Natural killer cell (primary cell): ENCODE data around the gene CDKN2AIP. TPM values are rescaled to one million over a fixed set of nuclear protein-coding genes. Genes with fewer than 3 reads are reported as not detected.

Experiments used
- ATAC-seq, 3 donors: fragments of 150-1000 bp in 2 of 3; fragments of 200-7000 bp in 1 of 3; cut with Tn5 transposase; 1 replicate in 1 of 3; 2 replicates in 2 of 3; pipeline ENCODE4 v1.10.0; 2021; ENCODE audit warnings: mild to moderate bottlenecking in 2 of 3, moderate library complexity in 2 of 3
- DNase-seq, 2 donors: peaks; one replicate each; pipeline versions ENCODE4 v3.0.0 to v3.0.0-alpha.2; 2013 to 2021; ENCODE audit warnings: mixed read lengths in 1 of 2
- H3K27ac ChIP-seq: one replicate; pipeline ENCODE4 v1.5.1; 2013; ENCODE audit warnings: mild to moderate bottlenecking, low read length
- H3K27me3 ChIP-seq: one replicate; pipeline ENCODE4 v1.6.1; 2013; ENCODE audit warnings: low read length; ENCODE audit not compliant: control insufficient read depth, insufficient read depth
- H3K36me3 ChIP-seq: one replicate; pipeline ENCODE4 v1.6.1; 2013; ENCODE audit warnings: low read length; ENCODE audit not compliant: control insufficient read depth, insufficient read depth
- H3K4me1 ChIP-seq: one replicate; pipeline ENCODE4 v1.6.1; 2013; ENCODE audit warnings: low read length; ENCODE audit not compliant: control insufficient read depth, insufficient read depth
- H3K4me3 ChIP-seq: one replicate; pipeline ENCODE4 v1.5.1; 2013; ENCODE audit warnings: low read length
- H3K9me3 ChIP-seq: one replicate; pipeline ENCODE4 v1.6.1; 2013; ENCODE audit warnings: low read length; ENCODE audit not compliant: control insufficient read depth, insufficient read depth
- H3K27ac Mint-ChIP-seq, 2 donors: one replicate each; pipeline ENCODE4 v1.8.0; 2022; ENCODE audit warnings: mild to moderate bottlenecking in 2 of 2, mixed read lengths in 2 of 2, moderate library complexity in 1 of 2
- H3K27me3 Mint-ChIP-seq, 2 donors: one replicate each; pipeline ENCODE4 v1.8.0; 2022; ENCODE audit warnings: low read depth in 2 of 2, mixed read lengths in 2 of 2
- H3K36me3 Mint-ChIP-seq: one replicate; pipeline ENCODE4 v1.8.0; 2022; ENCODE audit warnings: mixed read lengths
- H3K4me1 Mint-ChIP-seq, 2 donors: one replicate each; pipeline ENCODE4 v1.8.0; 2022; ENCODE audit warnings: mixed read lengths in 2 of 2
- H3K4me3 Mint-ChIP-seq: one replicate; pipeline ENCODE4 v1.8.0; 2022; ENCODE audit warnings: mild to moderate bottlenecking, moderate library complexity, mixed read lengths
- H3K9me3 Mint-ChIP-seq, 2 donors: one replicate each; pipeline ENCODE4 v1.8.0; 2022; ENCODE audit warnings: mixed read lengths in 2 of 2
- WGBS: methylation state at CpG from one replicate; pipeline ENCODE4 v1.1.7; 2013; ENCODE audit warnings: missing lambda C conversion rate; ENCODE audit not compliant: insufficient coverage; 5-methylcytosine and 5-hydroxymethylcytosine counted together
- intact Hi-C: fragments of 100-400 bp; cut with micrococcal nuclease; formaldehyde crosslinking; loops from one replicate; pipeline ENCODE4 v1.14.2; 2022
- total RNA-seq, 4 donors: library from RNA; stranded (reverse); fragments of 120-200 nt in 1 of 4; gene quantifications; one replicate each; pipeline versions ENCODE4 v1.2.3 to v1.2.4, GENCODE V29; 2013 to 2022
- TF ChIP-seq, protein P1 (sequence below): fragments of 200-600 bp; IDR thresholded peaks from one replicate; pipeline ENCODE4 v1.8.0; 2022; ENCODE audit warnings: antibody characterized with exemption

CDKN2AIP gene
- total RNA-seq, 3 donors from 2014 or later (not counting 1 experiment from before 2014, with no cell fraction given): 24.2 to 27.3 (median 25.7) TPM

DNA sequence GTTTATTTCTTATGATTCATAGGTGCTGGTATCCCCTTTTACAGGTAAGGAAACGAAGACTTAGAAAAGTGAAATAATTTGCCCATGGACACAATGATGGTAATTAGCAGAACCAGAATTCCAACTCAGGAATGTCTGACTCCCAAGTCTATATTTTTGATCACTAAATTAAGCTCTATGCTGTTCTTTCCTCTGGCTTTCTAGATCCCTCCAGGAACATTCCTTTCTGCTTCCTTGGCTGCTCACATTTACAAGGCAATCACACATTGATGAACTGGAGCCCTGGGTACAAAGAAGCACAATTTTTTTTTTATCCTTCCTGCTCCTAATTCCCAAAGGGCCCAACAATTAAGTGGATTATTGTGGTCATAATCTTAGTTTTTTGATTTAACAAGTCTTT is 7.0 kb upstream of the CDKN2AIP start:
- TF ChIP-seq, protein P1, sequence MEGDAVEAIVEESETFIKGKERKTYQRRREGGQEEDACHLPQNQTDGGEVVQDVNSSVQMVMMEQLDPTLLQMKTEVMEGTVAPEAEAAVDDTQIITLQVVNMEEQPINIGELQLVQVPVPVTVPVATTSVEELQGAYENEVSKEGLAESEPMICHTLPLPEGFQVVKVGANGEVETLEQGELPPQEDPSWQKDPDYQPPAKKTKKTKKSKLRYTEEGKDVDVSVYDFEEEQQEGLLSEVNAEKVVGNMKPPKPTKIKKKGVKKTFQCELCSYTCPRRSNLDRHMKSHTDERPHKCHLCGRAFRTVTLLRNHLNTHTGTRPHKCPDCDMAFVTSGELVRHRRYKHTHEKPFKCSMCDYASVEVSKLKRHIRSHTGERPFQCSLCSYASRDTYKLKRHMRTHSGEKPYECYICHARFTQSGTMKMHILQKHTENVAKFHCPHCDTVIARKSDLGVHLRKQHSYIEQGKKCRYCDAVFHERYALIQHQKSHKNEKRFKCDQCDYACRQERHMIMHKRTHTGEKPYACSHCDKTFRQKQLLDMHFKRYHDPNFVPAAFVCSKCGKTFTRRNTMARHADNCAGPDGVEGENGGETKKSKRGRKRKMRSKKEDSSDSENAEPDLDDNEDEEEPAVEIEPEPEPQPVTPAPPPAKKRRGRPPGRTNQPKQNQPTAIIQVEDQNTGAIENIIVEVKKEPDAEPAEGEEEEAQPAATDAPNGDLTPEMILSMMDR: no peak
- intact Hi-C loops: no loop called here
- Histone ChIP-seq H3K4me1 (no peaks in the 10 kb centered on the region), H3K9me3 (no peaks in the 10 kb centered on the region), H3K36me3 (no peaks in the 10 kb centered on the region), H3K27me3 (no peaks in the 10 kb centered on the region), H3K4me3 (no peak overlapping the region), H3K27ac (no peak overlapping the region)
- 89% methylated on average over 1 of the region's 1 CpG for WGBS
- H3K9me3 Mint-ChIP-seq: no peaks in the 10 kb centered on the region
- no peaks in the 10 kb centered on the region for H3K36me3 Mint-ChIP-seq
- DNase-seq (no peak), ATAC-seq (no peak)
- no peaks in the 10 kb centered on the region for H3K4me1 Mint-ChIP-seq
- H3K4me3 Mint-ChIP-seq: no peak overlapping the region
- no peaks in the 10 kb centered on the region for H3K27me3 Mint-ChIP-seq
- H3K27ac Mint-ChIP-seq: no peak overlapping the region

DNA sequence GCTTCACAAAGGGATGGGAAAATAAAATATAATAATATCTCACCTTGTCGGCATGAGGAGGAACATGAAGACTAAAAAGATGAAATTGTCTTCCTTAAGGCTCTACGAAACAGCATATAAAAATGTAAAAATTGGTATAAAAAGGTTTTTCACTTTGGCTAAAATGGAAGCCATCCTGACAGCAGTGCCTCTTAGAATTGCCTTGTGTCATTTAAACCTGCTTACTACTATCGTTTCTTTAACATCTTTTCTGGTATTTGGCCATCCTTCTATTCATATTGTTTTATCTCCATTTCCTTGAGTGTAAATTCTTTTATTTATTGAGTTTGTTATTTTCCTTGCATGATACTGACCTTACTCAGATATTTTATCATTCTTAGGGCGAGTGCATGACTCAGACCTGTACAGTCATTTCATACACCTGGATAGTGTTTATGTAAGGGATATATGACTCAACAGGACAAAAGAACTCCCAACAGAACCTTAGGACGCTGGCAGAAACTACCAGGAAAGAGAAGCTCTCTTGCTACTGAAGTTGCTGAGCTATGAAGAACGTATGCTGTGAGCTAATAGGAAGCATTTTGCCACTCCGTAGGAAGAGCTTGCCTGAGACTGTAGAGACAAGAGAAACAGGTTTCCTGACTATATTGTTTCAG is 5.8 kb upstream of the CDKN2AIP start:
- intact Hi-C loops: no loop called here
- Histone ChIP-seq H3K27ac (no peak overlapping the region), H3K36me3 (no peaks in the 10 kb centered on the region), H3K9me3 (no peaks in the 10 kb centered on the region), H3K4me3 (no peak overlapping the region), H3K4me1 (peaks cover 2% of the 10 kb centered on the region), H3K27me3 (no peaks in the 10 kb centered on the region)
- Mint-ChIP-seq H3K36me3 (no peaks in the 10 kb centered on the region), H3K4me1 (peaks cover 7% of the 10 kb centered on the region in 2 donors), H3K9me3 (no peaks in the 10 kb centered on the region), H3K27me3 (no peaks in the 10 kb centered on the region), H3K27ac (no peak overlapping the region), H3K4me3 (no peak overlapping the region)
- TF ChIP-seq, protein P1: no peak
- ATAC-seq (no peak), DNase-seq (no peak)
- WGBS: 72% methylated on average over 4 of the region's 7 CpGs

DNA sequence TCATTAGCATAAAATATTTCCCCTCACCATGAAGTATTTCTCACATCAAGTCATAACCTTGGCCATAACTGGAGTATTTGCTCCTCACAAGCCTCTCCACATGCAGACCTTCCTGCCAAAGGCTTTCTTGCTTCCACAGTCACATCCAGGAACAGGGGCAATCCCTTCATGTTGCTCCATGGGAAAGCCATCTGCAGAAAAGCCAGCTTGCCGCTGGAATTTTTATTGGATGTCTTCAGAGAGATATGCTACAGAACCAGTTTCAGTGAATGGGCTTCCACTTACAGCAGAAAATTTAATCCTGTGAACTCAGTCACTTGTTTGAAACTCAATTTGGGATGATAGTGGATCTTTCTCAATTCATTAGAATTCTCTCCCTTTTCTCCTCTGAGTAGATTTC is 3.2 kb upstream of the CDKN2AIP start:
- Mint-ChIP-seq H3K4me1 (peaks cover 24 to 28% of the 10 kb centered on the region in 2 donors), H3K27ac (no peak overlapping the region), H3K36me3 (no peaks in the 10 kb centered on the region), H3K4me3 (no peak overlapping the region), H3K27me3 (no peaks in the 10 kb centered on the region), H3K9me3 (no peaks in the 10 kb centered on the region)
- WGBS: 100% methylated on average over 1 of the region's 1 CpG
- H3K36me3 ChIP-seq: peaks cover 4% of the 10 kb centered on the region
- no peak overlapping the region for H3K27ac ChIP-seq
- no peak for DNase-seq
- peaks cover 14% of the 10 kb centered on the region for H3K4me1 ChIP-seq
- intact Hi-C loops: loop anchor here (5.0 kb wide), 1 partner anchor 34 kb away; no protein-coding TSS in a partner anchor
- H3K9me3 ChIP-seq: no peaks in the 10 kb centered on the region
- TF ChIP-seq, protein P1: no peak
- H3K4me3 ChIP-seq: no peak overlapping the region
- no peak for ATAC-seq
- no peaks in the 10 kb centered on the region for H3K27me3 ChIP-seq
